NB4 (cell line): Measurements from ENCODE around the gene SLC35F2.

ENCODE experiments used
- DNase-seq: peaks from one replicate; pipeline ENCODE4 v3.0.0; 2010; ENCODE audit warnings: low read depth
- H3K4me3 ChIP-seq: one replicate; pipeline ENCODE4 v1.5.1; 2011; ENCODE audit warnings: mild to moderate bottlenecking, low read depth, low read length, moderate library complexity
- CTCF ChIP-seq: IDR thresholded peaks from one replicate; pipeline ENCODE4 v1.5.1; 2012; ENCODE audit warnings: low read depth, low read length
- MAX ChIP-seq: IDR thresholded peaks from 2 replicates; pipeline ENCODE4 v1.6.1; 2011; ENCODE audit warnings: low read depth, low read length
- MYC ChIP-seq: IDR thresholded peaks from 2 replicates; pipeline ENCODE4 v1.6.1; 2011; ENCODE audit warnings: low read depth, low read length
- POLR2A ChIP-seq: IDR thresholded peaks from 2 replicates; pipeline ENCODE4 v1.6.1; 2011; ENCODE audit warnings: mild to moderate bottlenecking; ENCODE audit not compliant: insufficient read length; ENCODE audit errors: extremely low read depth

Gene SLC35F2

GRCh38 chr11:107801641-107802040, 56.9 kb downstream of the SLC35F2 start:
- H3K4me3 ChIP-seq: no peak overlapping the region
- TF ChIP-seq CTCF (no peak), POLR2A (no peak), MAX (no peak), MYC (no peak)
- no peak for DNase-seq

- peak; percentile 71 for DNase-seq
- no peak overlapping the region for H3K4me3 ChIP-seq
- peak; percentile 94 for TF ChIP-seq CTCF
- no peak for TF ChIP-seq POLR2A
Observed at GRCh38 chr11:107799218-107799859, 59.2 kb downstream of the SLC35F2 start.

GRCh38 chr11:107792049-107792443, 66.5 kb downstream of the SLC35F2 start:
- DNase-seq: no peak
- TF ChIP-seq MYC (no peak), CTCF (no peak), MAX (no peak), POLR2A (no peak)
- H3K4me3 ChIP-seq: no peak overlapping the region

- no peak for DNase-seq
- TF ChIP-seq CTCF: no peak
- TF ChIP-seq POLR2A: no peak
- no peak for TF ChIP-seq MYC
- TF ChIP-seq MAX: no peak
- H3K4me3 ChIP-seq: no peak overlapping the region
Observed at GRCh38 chr11:107791343-107792048, 67.1 kb downstream of the SLC35F2 start.

- H3K4me3 ChIP-seq: no peak overlapping the region
- DNase-seq: no peak
- no peak for TF ChIP-seq MYC
- TF ChIP-seq MAX: no peak
- TF ChIP-seq CTCF: no peak
- TF ChIP-seq POLR2A: no peak
Observed at GRCh38 chr11:107789767-107790166, 68.8 kb downstream of the SLC35F2 start.

GRCh38 chr11:107787733-107788132, 70.9 kb downstream of the SLC35F2 start:
- DNase-seq: no peak
- TF ChIP-seq POLR2A: no peak
- no peak for TF ChIP-seq CTCF
- no peak for TF ChIP-seq MYC
- no peak for TF ChIP-seq MAX
- no peak overlapping the region for H3K4me3 ChIP-seq
